Measurements from ENCODE around the gene PHYHD1. TPM values are rescaled to one million over a fixed set of nuclear protein-coding genes. Genes with fewer than 3 reads are reported as not detected.

The PHYHD1 gene
- total RNA-seq, 2 donors from 2014 or later = 1.8 to 6.6 TPM

- Histone ChIP-seq H3K9ac (ENCODE audit: low read depth in 2 of 2, low read length in 2 of 2) (peak overlapping the region in 1 of 2 donors; percentile 68), H3K27me3 (no peaks in the 10 kb centered on the region), H3K36me3 (peaks cover 6% of the 10 kb centered on the region), H3K4me3 (no peak overlapping the region), H3K27ac (peak overlapping the region; percentile 78), H3K9me3 (no peaks in the 10 kb centered on the region), H3K4me1 (peaks cover 7% of the 10 kb centered on the region)
- TF ChIP-seq CTCF (IDR thresholded peaks at IDR 0.05) = no peak
- DNase-seq = no peak
- intact Hi-C loops (cut with DNase I) = no loop called here
Observed at GRCh38 chr9:128891321-128892220, 29.2 kb upstream of the PHYHD1 start.

GRCh38 chr9:128892221-128892921, 28.4 kb upstream of the PHYHD1 start:
- peak overlapping the region; percentile 78 for H3K27ac ChIP-seq
- peaks cover 7% of the 10 kb centered on the region for H3K4me1 ChIP-seq
- no peak overlapping the region for H3K4me3 ChIP-seq
- no peaks in the 10 kb centered on the region for H3K27me3 ChIP-seq
- peak overlapping the region; percentile 65 to 68 for H3K9ac ChIP-seq (ENCODE audit: low read depth in 2 of 2, low read length in 2 of 2)
- H3K36me3 ChIP-seq = no peaks in the 10 kb centered on the region
- TF ChIP-seq CTCF (IDR thresholded peaks at IDR 0.05) = no peak
- no peaks in the 10 kb centered on the region for H3K9me3 ChIP-seq
- DNase-seq = peak; percentile 89
- intact Hi-C loops (cut with DNase I) = no loop called here

GRCh38 chr9:128893354-128893753, 27.4 kb upstream of the PHYHD1 start:
- intact Hi-C loops (cut with DNase I) = no loop called here
- peak overlapping the region; percentile 68 for H3K27ac ChIP-seq
- TF ChIP-seq CTCF (IDR thresholded peaks at IDR 0.05) = no peak
- no peaks in the 10 kb centered on the region for H3K36me3 ChIP-seq
- no peaks in the 10 kb centered on the region for H3K9me3 ChIP-seq
- H3K4me1 ChIP-seq = peaks cover 7% of the 10 kb centered on the region
- no peaks in the 10 kb centered on the region for H3K27me3 ChIP-seq
- H3K9ac ChIP-seq (ENCODE audit: low read depth in 2 of 2, low read length in 2 of 2) = peak overlapping the region in 1 of 2 donors; percentile 68
- no peak overlapping the region for H3K4me3 ChIP-seq
- no peak for DNase-seq

DNA sequence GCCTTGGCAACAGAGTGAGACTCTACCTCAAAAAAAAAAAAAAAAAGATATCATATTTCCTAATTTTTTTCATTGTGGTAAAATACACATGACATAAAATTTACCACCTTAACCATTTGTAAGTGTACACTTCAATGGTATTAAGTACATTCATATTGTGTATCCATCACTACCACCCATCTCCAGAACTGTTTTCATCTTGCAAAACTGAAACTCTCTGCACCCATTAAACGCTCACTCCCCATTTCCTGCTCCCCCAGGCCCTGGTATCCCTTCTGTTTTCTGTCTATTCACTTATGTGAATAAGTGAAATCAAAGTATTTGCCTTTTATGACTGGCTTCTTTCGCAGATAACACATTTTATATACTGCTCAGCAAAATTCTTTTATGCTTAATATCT, 26.0 kb upstream of the PHYHD1 start:
- no peak for TF ChIP-seq CTCF (IDR thresholded peaks at IDR 0.05)
- Histone ChIP-seq H3K27ac (no peak overlapping the region), H3K9me3 (no peaks in the 10 kb centered on the region), H3K9ac (ENCODE audit: low read depth in 2 of 2, low read length in 2 of 2) (no peak overlapping the region), H3K4me3 (no peak overlapping the region), H3K4me1 (peaks cover 7% of the 10 kb centered on the region), H3K36me3 (no peaks in the 10 kb centered on the region), H3K27me3 (no peaks in the 10 kb centered on the region)
- intact Hi-C loops (cut with DNase I) = no loop called here
- no peak for DNase-seq

DNA sequence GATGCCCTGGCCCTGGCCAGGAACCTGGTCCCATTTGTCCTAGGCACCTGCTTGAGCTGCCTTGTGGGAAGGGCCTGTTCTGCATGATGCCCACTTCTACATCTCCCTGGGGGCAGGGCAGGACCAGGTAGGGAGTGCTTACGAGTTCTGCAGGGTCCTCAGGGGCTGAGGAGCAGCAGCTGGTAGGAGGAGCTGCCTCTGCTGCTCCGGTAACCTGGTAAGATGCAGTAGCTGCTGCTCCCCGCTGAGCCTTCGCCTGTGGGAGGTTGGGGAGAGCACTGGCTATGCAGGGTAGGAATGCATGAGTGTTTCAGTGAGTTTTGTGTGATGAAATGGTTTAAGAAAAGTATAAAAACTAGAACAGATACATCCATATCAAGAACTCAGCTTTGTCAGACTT, 25.2 kb upstream of the PHYHD1 start:
- Histone ChIP-seq H3K27ac (no peak overlapping the region), H3K4me1 (peaks cover 7% of the 10 kb centered on the region), H3K4me3 (no peak overlapping the region), H3K36me3 (no peaks in the 10 kb centered on the region), H3K27me3 (no peaks in the 10 kb centered on the region), H3K9ac (ENCODE audit: low read depth in 2 of 2, low read length in 2 of 2) (no peak overlapping the region), H3K9me3 (no peaks in the 10 kb centered on the region)
- intact Hi-C loops (cut with DNase I) = no loop called here
- TF ChIP-seq CTCF (IDR thresholded peaks at IDR 0.05) = no peak
- no peak for DNase-seq
